Stimulated activated CD8-positive, alpha-beta memory T cell treated with anti-CD3 and anti-CD28 coated beads, Interleukin-4, amount 100 ng/mL, for 1 hour (primary cell): ENCODE measurements around the gene ST6GAL1.
A peak's percentile ranks its signal among the peaks of the same experiment; 100 is the strongest.
"Not testable (repeated sequence)": the region's sequence is repeated elsewhere in the genome, so short reads cannot be mapped to it uniquely, and the experiment has no call there.

Experiments used
- DNase-seq, 2 donors: peaks; one replicate each; pipeline ENCODE4 v3.0.0-alpha.2; 2020; ENCODE audit warnings: low read depth in 2 of 2, low spot score in 1 of 2

The ST6GAL1 gene

DNA sequence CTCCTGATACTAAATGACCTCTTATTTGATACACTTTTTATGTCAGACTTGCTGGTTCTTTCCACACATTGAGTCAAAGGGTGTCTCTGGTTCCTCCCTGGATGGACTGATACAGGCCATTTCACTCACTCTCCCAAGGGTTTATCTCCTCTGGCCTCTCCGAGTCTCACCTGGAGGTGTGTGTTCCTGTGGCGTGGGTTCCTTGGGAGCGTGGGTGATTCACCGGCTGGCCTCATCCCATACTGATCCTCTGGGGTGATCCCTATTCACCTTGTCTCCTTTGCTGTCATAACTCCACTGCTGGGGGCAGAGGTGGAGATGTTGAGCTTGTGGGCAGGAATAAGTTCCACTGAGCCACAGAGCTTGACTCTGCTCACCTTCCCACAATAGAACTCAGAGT is 61.1 kb downstream of the ST6GAL1 start:
- no peak for DNase-seq

DNA sequence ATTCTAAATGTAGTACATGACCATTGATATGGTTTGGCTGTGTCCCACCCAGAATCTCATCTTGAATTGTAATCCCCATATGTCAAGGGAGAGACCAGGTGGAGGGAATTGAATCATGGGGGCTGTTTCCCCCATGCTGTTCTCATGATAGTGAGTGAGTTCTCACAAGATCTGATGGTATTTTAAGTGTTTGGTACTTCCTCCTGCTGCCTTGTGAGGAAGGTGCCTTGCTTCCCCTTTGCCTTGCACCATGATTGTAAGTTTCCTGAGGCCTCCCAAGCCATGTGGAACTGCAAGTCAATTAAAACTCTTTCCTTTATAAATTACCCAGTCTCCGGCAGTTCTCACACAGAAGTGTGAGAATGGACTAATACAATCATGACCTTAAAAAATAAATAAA is 61.8 kb downstream of the ST6GAL1 start:
- DNase-seq: not testable (repeated sequence)

- DNase-seq: no peak
Observed at GRCh38 chr3:186993210-186993782, 63.0 kb downstream of the ST6GAL1 start.

GRCh38 chr3:186994000-186994955 is 64.0 kb downstream of the ST6GAL1 start:
- DNase-seq: no peak

DNA sequence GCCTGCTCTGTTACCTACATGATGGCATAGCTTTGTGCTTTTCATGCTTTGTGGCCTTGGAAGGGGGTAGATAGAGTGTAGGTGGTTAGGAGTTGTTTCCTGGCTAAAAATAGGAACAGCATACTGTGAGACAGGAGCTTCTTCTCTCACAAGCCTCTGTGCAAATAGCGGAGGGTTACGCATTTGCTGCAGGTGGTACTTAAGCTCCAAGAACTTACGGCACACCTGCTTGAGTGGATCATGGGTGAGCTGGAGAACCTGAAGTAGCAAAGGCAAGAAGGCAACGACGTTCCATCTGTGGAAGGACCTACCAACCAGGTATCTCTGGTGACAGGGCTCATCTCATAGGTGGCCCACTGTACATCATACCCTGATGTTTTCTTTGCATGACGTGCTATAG is 66.0 kb downstream of the ST6GAL1 start:
- no peak for DNase-seq

DNA sequence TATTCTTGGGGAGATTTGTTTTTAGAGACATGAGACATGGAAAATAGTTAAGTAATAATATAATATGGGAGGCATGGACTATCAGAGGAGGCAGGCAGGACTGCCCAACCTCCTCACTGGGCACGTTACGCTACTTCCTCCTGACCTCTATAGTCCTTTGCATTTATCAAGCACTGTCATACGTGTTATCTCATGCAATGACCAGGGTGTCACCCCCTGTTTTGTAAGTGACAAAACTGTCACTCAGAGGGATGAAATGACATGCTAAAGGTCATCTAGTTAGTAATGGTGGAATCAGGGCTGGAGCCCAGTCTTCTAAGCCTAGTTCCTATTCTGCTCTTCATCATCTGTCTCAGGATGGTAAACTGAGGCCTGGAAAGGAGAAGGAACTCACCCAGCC is 66.7 kb downstream of the ST6GAL1 start:
- no peak for DNase-seq

DNA sequence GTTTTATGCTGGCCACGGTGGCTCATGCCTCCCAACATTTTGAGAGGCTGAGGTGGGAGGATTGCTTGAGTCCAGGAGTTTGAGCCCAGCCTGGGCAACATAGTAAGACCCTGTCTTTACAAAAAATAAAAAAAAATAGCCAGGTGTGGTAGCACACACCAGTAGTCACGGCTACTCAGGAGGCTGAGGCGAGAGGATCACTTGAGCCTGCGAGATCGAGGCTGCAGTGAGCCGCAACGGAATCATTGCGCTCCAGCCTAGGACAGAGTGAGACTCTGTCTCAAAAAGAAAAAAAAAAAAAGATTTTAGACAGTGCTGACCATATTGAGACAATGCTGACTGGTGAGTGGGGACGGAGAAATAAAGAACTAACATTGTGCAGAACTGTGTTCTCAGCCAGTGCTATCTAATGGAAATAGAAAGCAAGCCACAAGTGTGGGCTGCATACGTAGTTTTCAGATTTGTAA is 67.2 kb downstream of the ST6GAL1 start:
- no peak for DNase-seq

GRCh38 chr3:186998937-186999368 is 68.6 kb downstream of the ST6GAL1 start:
- DNase-seq: no peak

- no peak for DNase-seq
Observed at GRCh38 chr3:187000711-187001151, 70.4 kb downstream of the ST6GAL1 start.

DNA sequence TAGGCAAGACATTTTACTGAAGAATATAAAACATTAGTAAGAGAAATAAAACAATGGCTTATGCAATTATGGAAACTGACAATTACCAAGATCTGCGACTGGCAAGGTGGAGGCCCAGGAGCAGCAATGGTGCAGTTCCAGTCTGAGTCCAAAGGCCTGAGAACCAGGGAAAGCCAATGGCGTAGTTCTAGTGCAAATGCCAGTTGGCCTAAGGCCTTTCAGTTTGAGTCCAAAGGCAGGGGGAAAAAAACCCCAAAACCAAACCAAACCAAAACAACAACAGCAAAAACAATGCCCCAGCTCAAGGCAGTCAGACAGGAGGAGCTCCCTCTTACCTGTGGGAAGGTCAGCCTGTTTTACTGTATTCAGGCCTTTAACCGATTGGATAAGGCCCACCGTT is 72.6 kb downstream of the ST6GAL1 start:
- DNase-seq: no peak

GRCh38 chr3:187005827-187006481 is 75.6 kb downstream of the ST6GAL1 start:
- DNase-seq: no peak

GRCh38 chr3:187006864-187007630 is 76.7 kb downstream of the ST6GAL1 start:
- DNase-seq: no peak

GRCh38 chr3:187010382-187010781 is 80.1 kb downstream of the ST6GAL1 start:
- DNase-seq: not testable (repeated sequence)

DNA sequence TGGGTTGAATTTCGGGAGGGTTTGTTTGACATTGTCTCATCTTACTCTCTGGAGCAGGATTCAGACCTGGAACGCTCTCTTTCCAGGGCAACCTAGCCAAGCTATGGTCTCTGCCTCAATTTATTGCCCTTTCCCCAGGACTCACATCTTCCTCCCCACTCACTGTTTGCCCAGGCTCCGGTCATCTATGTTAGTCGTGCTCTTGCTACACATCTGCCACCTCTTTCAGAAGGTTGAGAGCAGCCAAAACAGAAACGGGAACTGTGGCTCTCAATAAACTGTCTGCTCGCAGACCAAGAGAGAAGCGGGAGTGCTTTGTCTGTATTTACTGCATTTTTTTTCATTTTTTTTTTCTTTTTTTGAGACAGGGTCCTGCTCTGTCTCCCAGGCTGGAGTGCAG is 81.6 kb downstream of the ST6GAL1 start:
- no peak for DNase-seq

DNA sequence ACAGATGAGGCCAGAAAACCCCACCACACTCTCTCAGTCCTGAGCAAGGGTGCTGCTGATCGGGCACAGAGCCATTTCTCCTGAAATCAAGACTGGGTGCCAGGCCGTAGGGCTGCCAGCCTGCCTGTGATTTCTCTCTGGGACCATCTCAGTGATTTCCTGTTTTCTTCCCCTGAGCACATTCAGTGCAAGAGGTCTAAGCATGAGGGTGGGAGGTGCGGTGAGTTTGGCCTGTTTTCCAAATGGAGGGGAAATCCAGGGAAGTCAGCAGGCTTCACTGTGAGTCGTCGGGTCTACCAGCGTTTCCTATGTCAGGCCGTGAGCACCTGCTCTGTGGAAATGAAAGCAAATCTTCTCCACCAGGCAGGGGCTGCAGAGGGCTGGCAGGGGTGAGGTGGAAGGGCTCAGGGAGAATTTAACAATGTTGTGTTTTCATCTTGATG is 82.3 kb downstream of the ST6GAL1 start:
- DNase-seq: peak in 1 of 2 donors; percentile 16

DNA sequence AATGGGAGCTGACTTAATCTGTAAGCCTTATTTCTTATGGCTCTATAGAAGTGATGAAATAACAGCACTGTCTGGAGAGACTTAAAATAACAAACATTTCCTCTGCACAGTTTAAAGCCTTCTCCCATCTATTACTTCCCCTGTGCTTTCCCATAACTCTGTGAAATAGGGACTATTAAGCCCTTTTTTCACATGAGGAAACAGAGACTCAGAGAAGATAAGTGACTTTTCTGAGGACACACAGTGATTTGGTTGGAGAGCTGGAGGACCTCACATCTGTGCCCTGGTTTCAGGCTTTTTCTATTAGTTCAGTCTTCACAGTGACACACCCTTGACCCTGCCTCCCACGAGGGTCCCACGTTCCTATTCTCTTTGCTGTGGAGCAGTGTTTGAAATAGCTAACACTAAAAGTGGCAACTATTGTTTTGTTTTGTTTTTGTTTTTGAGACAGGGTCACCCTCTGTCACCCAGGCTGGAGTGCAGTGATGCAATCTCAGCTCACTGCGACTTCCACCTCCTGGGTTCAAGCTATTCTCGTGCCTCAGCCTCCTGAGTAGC is 82.9 kb downstream of the ST6GAL1 start:
- no peak for DNase-seq

DNA sequence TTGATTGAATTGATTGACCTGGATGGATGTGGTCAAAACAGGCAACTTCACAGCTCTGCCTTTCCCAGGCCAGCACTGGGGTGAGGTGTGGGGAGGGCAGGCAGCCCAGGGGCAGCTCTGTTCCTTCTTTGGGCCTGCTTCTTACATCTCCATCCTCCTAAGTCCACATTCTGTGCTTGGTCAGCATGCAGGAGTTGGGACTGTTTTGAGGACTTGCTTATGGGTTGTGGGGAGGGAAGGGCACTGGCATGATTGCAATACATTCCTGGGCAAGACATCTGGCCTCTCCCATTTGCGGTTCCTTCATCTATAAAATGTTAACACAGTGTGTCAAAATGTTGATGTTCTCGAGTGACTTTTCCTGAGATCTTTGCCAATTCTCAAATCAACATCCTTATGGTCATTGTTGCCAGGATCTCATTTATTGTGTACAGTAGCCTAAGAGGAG is 84.1 kb downstream of the ST6GAL1 start:
- no peak for DNase-seq

GRCh38 chr3:187015903-187016638 is 85.7 kb downstream of the ST6GAL1 start:
- no peak for DNase-seq

DNA sequence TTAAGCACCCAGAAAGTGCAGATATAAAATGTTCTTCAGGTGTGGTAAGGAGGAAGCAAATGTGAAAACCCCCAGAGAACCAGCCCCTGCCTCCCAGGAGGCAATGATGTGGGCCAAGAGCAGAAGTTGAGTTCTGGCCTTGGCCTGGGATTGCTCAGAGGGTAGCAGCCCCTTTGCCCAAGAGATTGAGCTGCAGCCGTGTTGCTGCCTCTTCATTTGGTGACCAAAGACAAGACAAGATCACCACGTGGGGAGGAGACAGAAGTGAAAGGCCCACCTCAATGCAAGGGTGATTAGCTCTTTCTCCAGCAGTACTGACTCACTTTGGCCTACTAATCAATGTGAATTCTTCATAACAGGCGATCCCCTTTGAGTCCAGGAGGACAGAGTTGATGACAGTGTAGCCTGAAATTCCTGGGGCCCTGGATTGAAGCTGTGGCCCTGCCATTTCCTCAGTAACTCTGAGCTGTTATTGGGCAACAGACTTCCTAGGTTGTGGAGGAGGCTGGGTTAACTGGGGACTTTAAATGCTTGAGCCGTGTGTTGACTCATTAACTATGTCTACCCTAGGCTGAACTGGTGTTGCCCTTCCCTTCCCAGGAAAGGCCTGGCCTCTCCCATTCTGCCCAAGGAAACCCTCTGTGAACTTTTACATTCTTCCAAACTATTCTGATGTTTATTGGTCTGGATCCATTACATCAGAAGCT is 86.5 kb downstream of the ST6GAL1 start:
- no peak for DNase-seq
